Measurements from ENCODE around the gene ZHX3. TPM values are rescaled to one million over a fixed set of nuclear protein-coding genes. Genes with fewer than 3 reads are reported as not detected.
A peak's percentile ranks its signal among the peaks of the same experiment; 100 is the strongest.

The ZHX3 gene
- total and polyA plus RNA-seq, 9 of the 15 experiments (the other 6 are each of a cell fraction or from before 2014, with no cell fraction given): 0.80 to 14.6 (median 4.9) TPM

DNA sequence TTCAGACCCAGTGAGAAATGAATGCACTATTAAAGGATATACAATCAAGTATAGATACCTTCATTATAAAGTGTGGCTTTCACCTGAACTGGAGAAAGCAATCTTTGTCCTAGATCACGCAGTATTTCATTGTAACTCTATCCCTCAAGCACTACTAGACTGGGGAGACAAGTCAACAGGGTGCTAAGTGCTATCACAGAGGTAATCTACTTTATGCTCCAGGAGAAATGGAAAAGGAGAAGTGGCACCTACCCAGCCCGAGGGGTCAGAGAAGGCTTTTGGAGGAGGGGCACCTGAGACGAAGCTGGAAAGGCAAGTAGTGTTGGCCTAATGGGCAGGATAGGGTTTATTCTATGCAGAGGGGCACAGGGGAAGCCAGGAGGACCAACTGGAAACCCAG lies 17.1 kb downstream of the ZHX3 start:
- Histone ChIP-seq H3K4me2 (ENCODE audit: insufficient read depth, low read length) (no peak overlapping the region), H4K20me1 (replicated peaks; ENCODE audit: control insufficient read depth, insufficient read depth, low read length) (no peaks in the 10 kb centered on the region), H2AFZ (ENCODE audit: low read depth, low read length) (no peak overlapping the region), H3K9me1 (ENCODE audit: control insufficient read depth, insufficient read depth, low read length) (no peaks in the 10 kb centered on the region), H3K27me3 (ENCODE audit: control insufficient read depth in 2 of 2, insufficient read depth in 2 of 2, low read length in 2 of 2) (no peaks in the 10 kb centered on the region), H3K9me3 (replicated peaks; ENCODE audit: control insufficient read depth, insufficient read depth, low read depth, low read length) (no peaks in the 10 kb centered on the region), H3K4me1 (replicated peaks in 1 of 2; ENCODE audit: control insufficient read depth in 2 of 2, insufficient read depth in 2 of 2, low read length in 2 of 2) (peaks cover 0 to 4% of the 10 kb centered on the region in 2 experiments; a peak in 2 of 5 replicates), H3K4me3 (no peak overlapping the region), H3K79me2 (ENCODE audit: control insufficient read depth, insufficient read depth, low read length) (0 out of 3 replicates have a peak, but pooled peaks cover 2% of the 10 kb centered on the region), H3K9ac (ENCODE audit: insufficient read depth in 1 of 2, low read depth in 2 of 2, low read length in 2 of 2) (no peak overlapping the region; a peak in 1 of 4 replicates), H3K27ac (ENCODE audit: extremely low read depth, low read depth, low read length) (no peak overlapping the region), H3K36me3 (ENCODE audit: control insufficient read depth, insufficient read depth, low read length) (no peaks in the 10 kb centered on the region)
- DNase-seq (ENCODE audit: extremely low read depth in 1 of 4, low spot score in 3 of 4) (no peak), FAIRE-seq (no peak), ATAC-seq (no peak)
- intact Hi-C loops (cut with micrococcal nuclease): no loop called here
- TF ChIP-seq STAT5A (IDR thresholded peaks at IDR 0.05; ENCODE audit: borderline replicate concordance, low read length): no peak
- peak; percentile 83 for TF ChIP-seq SPI1 (IDR thresholded peaks at IDR 0.05; ENCODE audit: borderline replicate concordance, low read depth, low read length)
- WGBS (ENCODE audit: insufficient coverage, low coverage, missing lambda C conversion rate): 31% methylated on average over 3 of the region's 3 CpGs
- ChIA-PET POLR2A (interaction anchor here (0.7 to 1.3 kb wide), 2 partner anchors 10 to 11 kb away, joined by 3 to 4 read pairs; no protein-coding TSS in a partner anchor), CTCF (ENCODE audit: low intra/inter-chr PET ratio) (no interaction called here)
- no TSS peak for BruUV-seq (replicated peaks)
- in situ Hi-C loops (cut with MboI): no loop called here

DNA sequence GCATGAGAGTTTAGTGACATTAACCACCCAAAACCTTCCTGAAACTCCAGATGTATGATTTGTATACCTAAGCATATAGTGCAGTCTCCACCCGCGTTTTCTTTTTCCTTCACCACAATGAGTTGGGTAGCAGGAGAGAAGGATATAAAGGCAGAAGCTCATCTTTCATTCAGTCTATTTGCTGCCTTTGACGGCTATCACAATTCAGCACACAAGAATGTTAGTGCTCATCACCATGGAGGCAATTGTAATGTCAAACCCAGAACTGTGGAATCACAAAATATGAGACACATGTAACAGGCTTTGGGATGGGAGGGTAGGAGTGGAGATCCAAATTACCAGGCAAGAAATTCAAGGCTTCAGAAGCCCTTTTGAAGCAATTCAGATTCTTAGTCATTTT lies 17.6 kb downstream of the ZHX3 start:
- POLR2A ChIA-PET: no interaction called here

More for the DNA sequence above, 17.6 kb downstream of the ZHX3 start:
- Histone ChIP-seq H3K4me2 (ENCODE audit: insufficient read depth, low read length) (no peak overlapping the region), H3K27me3 (ENCODE audit: control insufficient read depth in 2 of 2, insufficient read depth in 2 of 2, low read length in 2 of 2) (no peaks in the 10 kb centered on the region), H3K79me2 (ENCODE audit: control insufficient read depth, insufficient read depth, low read length) (0 out of 3 replicates have a peak, but pooled peaks cover 2% of the 10 kb centered on the region), H3K9me3 (replicated peaks; ENCODE audit: control insufficient read depth, insufficient read depth, low read depth, low read length) (no peaks in the 10 kb centered on the region), H2AFZ (ENCODE audit: low read depth, low read length) (no peak overlapping the region), H3K9me1 (ENCODE audit: control insufficient read depth, insufficient read depth, low read length) (no peaks in the 10 kb centered on the region), H4K20me1 (replicated peaks; ENCODE audit: control insufficient read depth, insufficient read depth, low read length) (no peaks in the 10 kb centered on the region), H3K4me3 (no peak overlapping the region), H3K9ac (ENCODE audit: insufficient read depth in 1 of 2, low read depth in 2 of 2, low read length in 2 of 2) (no peak overlapping the region), H3K4me1 (replicated peaks in 1 of 2; ENCODE audit: control insufficient read depth in 2 of 2, insufficient read depth in 2 of 2, low read length in 2 of 2) (peaks cover 0 to 4% of the 10 kb centered on the region in 2 experiments; a peak in 2 of 5 replicates), H3K27ac (ENCODE audit: extremely low read depth, low read depth, low read length) (no peak overlapping the region), H3K36me3 (ENCODE audit: control insufficient read depth, insufficient read depth, low read length) (no peaks in the 10 kb centered on the region)
- CTCF ChIA-PET (ENCODE audit: low intra/inter-chr PET ratio): no interaction called here
- intact Hi-C loops (cut with micrococcal nuclease): no loop called here
- 73% methylated on average over 3 of the region's 3 CpGs for WGBS (ENCODE audit: insufficient coverage, low coverage, missing lambda C conversion rate)
- BruUV-seq (replicated peaks): no TSS peak
- FAIRE-seq: no peak
- in situ Hi-C loops (cut with MboI): no loop called here
- ATAC-seq: no peak
- TF ChIP-seq, protein P1, sequence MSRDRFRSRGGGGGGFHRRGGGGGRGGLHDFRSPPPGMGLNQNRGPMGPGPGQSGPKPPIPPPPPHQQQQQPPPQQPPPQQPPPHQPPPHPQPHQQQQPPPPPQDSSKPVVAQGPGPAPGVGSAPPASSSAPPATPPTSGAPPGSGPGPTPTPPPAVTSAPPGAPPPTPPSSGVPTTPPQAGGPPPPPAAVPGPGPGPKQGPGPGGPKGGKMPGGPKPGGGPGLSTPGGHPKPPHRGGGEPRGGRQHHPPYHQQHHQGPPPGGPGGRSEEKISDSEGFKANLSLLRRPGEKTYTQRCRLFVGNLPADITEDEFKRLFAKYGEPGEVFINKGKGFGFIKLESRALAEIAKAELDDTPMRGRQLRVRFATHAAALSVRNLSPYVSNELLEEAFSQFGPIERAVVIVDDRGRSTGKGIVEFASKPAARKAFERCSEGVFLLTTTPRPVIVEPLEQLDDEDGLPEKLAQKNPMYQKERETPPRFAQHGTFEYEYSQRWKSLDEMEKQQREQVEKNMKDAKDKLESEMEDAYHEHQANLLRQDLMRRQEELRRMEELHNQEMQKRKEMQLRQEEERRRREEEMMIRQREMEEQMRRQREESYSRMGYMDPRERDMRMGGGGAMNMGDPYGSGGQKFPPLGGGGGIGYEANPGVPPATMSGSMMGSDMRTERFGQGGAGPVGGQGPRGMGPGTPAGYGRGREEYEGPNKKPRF (IDR thresholded peaks at IDR 0.05; ENCODE audit: low read depth, low read length): no peak
- TF ChIP-seq, protein P2, sequence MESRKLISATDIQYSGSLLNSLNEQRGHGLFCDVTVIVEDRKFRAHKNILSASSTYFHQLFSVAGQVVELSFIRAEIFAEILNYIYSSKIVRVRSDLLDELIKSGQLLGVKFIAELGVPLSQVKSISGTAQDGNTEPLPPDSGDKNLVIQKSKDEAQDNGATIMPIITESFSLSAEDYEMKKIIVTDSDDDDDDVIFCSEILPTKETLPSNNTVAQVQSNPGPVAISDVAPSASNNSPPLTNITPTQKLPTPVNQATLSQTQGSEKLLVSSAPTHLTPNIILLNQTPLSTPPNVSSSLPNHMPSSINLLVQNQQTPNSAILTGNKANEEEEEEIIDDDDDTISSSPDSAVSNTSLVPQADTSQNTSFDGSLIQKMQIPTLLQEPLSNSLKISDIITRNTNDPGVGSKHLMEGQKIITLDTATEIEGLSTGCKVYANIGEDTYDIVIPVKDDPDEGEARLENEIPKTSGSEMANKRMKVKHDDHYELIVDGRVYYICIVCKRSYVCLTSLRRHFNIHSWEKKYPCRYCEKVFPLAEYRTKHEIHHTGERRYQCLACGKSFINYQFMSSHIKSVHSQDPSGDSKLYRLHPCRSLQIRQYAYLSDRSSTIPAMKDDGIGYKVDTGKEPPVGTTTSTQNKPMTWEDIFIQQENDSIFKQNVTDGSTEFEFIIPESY (CRISPR knock-in tag; IDR thresholded peaks at IDR 0.05): no peak
- TF ChIP-seq ZBED1 (IDR thresholded peaks at IDR 0.05) (no peak), KHSRP (IDR thresholded peaks at IDR 0.05) (no peak), RHOXF2B (CRISPR knock-in tag; conservative IDR thresholded peaks at IDR 0.05) (no peak), NFRKB (IDR thresholded peaks at IDR 0.05; ENCODE audit: low read depth) (no peak), ZNF23 (CRISPR knock-in tag; IDR thresholded peaks at IDR 0.05) (no peak), NR2C2 (CRISPR knock-in tag; IDR thresholded peaks at IDR 0.05) (no peak), NR2C2 (tag; IDR thresholded peaks at IDR 0.05) (no peak), EP300 (IDR thresholded peaks at IDR 0.05; ENCODE audit: low read length) (no peak), NFXL1 (CRISPR knock-in tag; IDR thresholded peaks at IDR 0.05) (no peak), NBN (IDR thresholded peaks at IDR 0.05; ENCODE audit: low read depth) (no peak), SMC3 (conservative IDR thresholded peaks at IDR 0.05; ENCODE audit: insufficient read depth, low read depth, low read length) (no peak)
- no peak for DNase-seq (ENCODE audit: extremely low read depth in 1 of 4, low spot score in 3 of 4)
